Stimulated activated CD4-positive, alpha-beta T cell treated with anti-CD3 and anti-CD28 coated beads, Interleukin-4, amount 100 ng/mL, for 1 hour (primary cell): ENCODE results near the gene ARL15.
"Not testable (repeated sequence)": the region's sequence is repeated elsewhere in the genome, so short reads cannot be mapped to it uniquely, and the experiment has no call there.

Source experiments
- DNase-seq: peaks from one replicate; pipeline ENCODE4 v3.0.0-alpha.2; 2020

The ARL15 gene

DNA sequence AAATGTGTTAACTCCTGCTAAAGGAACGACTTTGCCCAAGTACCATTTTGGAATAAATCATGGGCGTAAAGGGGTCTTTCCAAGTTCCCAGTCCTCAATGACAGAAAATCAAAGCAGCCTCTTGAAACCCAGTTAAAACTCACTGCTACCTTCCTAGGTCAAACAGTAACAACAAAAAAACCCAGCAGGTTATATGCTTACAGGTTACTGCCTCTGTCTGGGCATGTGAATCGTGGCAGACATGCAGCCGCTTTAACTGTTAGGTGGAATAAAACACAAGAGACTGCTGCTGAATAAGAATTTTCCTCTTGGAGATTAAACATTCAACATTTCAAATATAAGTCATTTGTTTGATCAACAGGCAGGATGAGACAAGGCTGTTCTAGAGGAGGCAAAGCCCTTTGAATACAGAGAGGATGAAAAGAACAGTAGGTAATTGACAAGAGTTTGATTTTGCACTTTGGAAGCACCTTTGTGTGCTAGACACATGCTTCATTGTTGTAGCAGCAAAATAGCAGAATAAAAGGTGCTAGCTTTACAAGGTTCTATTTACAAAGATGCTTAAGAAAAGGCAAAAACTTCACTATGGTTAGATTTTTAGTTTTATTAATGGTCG, 430.6 kb downstream of the ARL15 start:
- DNase-seq = no peak

DNA sequence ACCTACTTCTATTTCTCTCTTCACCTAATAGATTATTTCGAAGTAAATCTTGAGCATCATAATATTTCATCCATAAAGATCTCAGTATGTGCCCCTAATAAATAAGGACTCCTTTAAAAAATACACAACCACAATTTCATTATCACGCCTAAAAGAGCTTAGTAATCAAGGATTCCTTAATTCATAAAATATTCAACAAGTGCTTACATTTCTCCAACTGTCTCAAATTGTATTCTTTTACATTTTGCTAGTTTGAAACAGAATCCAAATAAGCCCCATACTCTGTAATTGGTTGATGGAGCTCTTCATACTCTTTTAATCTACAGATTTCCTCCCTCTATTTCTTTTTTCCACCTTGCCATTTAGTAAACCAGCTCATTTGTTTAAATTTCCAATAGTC, 432.4 kb downstream of the ARL15 start:
- DNase-seq = no peak

DNA sequence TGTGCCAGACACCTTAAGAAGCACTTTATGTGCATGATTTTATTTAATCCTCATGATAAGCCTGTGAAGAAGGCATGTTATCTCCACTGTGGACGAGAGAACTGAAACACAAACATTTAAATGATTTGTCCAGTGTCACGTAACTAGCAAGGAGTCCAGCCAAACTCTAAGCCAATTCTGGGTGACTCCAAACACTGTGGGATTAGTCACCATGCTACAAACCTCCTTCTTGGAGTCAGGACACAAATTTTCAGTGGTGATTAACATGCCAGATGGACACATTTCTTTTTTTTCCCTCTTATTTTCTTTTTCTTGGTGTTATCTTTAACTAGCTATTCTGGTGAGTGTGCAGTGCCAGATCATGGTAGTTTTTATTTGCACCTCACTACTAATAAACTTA, 433.1 kb downstream of the ARL15 start:
- DNase-seq = no peak

DNA sequence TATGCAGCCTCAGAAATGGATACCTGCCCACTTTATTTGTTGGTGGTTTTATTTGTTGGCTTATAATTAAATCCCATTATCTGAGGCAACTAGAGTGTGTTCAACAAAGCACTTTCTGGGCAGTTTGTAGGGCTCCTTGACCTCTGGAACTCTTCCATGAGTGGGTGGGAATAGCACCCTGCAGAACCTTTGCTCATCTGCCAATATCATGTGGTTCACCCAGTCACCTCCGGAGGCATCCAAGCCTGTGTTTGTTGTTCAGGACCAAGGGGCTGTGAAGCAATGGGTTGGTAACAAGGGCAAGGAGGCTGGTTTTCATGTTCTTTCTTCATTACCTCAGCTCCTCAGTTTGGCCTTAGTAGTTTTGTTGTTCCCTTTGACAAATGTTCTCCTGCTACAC, 436.0 kb downstream of the ARL15 start:
- no peak for DNase-seq

DNA sequence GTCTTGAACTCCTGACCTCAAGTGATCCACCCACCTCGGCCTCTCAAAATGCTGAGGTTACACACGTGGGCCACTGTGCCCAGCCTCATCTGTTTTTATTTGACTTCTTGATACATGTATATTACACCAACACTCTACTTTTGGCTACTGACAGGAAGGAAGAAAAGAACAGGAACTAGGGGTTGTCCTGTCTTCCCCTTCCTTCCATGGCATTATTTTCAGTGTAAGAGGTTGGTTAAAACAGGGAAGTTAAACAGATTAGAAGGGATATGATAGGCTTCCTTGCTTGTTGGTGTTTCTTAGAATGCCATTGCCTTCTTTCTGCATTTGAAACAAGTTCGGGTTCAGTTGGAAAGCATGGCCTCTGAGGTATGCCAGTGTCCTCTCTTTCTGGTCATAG, 437.1 kb downstream of the ARL15 start:
- no peak for DNase-seq

DNA sequence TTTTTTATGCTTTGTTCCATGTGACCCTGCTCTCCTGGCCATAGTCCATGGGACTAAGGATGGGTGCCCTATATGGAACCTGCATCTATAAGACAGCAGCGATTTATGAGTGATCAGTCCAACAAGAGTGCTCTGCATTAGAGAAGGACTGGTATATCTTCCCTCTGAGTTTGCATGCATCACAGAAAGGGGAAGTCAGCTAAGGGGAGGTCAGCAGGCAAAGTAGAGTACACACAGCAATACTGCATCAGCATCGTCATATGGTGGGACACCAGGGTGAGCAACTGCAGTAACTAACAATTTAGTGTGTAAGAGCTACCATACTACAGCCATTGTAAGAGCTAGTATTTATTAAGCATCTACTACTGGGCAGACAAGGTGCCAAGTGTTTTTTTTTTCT, 438.6 kb downstream of the ARL15 start:
- DNase-seq = no peak

DNA sequence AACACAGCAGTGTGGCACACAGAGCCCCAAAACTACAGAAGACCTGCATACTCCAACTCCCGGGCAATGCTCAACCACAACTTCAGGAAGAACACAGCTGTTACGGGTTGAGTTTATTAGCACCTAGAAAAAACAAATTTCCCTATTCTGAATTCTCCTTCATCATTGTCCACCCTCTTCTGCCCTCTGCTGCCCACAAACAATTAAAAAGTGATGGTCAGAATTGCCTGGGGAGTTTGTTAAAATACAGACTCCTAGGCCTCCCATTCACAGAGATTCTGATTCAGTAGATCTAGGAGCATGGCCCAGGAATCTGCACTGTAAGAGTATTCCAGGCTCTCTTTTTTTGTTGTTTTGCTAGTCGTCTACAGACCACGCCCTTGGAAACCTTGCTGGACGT, 439.3 kb downstream of the ARL15 start:
- no peak for DNase-seq

DNA sequence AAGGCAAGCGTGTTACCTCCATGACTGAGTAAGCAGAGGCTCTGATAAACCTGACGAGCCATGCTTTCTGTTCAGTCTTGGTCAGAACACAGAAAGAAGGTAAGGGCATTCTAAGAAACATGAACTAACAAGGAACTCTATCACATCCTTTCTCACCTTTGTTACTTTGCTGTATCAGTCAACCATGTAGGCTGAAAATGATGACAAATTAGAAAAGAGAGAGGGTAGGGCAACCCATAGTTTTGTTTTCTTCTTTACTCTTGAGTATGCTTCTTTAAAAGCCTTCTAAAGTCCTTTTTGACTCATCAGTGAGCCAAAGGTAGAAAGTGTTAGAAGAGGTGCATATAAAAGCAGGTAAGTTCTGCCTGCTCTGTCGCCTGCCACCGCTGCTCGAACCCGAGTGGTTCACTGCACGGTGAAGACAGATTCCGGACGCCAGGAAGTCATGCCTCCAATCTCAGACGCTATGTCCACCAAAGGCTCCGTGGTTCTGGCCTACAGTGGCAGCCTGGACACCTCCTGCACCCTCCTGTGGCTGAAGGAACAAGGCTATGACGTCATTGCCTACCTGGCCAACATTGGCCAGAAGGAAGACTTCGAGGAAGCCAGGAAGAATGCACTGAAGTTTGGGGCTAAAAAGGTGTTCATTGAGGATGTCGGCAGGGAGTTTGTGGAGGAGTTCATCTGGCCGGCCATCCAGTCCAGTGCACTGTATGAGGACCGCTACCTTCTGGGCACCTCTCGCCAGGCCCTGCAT, 451.5 kb downstream of the ARL15 start:
- DNase-seq = no peak

DNA sequence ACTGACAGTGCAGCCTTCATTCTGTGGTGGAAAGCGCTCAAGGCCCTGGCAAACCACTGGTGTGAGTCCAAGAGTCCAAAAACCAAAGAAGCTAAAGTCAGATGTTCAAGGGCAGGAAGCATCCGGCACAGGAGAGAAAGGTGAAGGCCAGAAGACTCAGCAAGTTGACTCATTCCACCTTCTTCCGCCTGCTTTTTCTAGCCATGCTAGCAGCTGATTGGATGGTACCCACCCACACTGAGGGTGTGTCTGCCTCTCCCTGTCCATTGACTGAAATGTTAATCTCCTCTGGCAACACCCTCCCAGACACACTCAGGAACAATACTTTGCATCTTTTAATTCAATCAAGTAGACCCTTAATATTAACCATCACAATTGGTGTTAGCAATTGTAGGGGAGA, 453.9 kb downstream of the ARL15 start:
- DNase-seq = no peak

DNA sequence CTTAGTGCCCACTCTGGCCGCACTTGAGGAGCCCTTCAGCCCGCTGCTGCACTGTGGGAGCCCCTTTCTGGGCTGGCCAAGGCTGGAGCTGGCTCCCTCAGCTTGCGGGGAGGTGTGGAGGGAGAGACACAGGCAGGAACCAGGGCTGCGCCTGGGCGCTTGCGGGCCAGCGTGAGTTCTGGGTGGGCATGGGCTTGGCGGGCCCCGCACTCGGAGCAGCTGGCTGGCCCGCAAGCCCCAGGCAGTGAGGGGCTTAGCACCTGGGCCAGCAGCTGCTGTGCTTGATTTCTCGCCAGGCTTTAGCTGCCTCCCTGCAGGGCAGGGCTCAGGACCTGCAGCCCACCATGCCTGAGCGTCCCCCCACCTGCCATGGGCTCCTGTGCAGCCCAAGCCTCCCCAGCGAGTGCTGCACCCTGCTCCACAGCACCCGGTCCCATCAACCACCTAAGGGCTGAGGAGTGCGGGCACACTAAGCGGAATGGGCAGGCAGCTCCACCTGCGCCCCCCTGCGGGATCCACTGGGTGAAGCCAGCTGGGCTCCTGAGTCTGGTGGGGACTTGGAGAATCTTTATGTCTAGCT, 473.4 kb downstream of the ARL15 start:
- not testable (repeated sequence) for DNase-seq

DNA sequence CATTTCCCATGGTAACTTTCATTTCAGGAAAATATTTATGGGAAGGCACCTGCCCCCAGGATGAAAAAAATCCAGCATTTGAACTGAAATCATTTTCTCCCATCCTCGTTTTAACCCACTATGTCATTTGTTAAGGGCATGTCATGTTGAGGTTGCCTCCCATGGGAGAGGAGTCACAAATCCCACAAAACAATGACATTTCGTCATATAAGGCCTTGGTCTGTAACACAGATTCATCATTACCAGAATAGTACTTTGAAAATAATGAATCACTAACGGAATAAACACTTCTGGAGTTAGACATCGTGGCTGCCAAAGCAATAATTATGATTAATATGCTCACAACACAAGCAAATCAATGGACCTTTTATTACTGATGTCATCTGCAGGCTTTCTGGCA, 475.9 kb downstream of the ARL15 start:
- DNase-seq = no peak
